Measurements from ENCODE around the gene FANK1.

Gene FANK1, protein sequence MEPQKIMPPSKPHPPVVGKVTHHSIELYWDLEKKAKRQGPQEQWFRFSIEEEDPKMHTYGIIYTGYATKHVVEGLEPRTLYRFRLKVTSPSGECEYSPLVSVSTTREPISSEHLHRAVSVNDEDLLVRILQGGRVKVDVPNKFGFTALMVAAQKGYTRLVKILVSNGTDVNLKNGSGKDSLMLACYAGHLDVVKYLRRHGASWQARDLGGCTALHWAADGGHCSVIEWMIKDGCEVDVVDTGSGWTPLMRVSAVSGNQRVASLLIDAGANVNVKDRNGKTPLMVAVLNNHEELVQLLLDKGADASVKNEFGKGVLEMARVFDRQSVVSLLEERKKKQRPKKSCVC

DNA sequence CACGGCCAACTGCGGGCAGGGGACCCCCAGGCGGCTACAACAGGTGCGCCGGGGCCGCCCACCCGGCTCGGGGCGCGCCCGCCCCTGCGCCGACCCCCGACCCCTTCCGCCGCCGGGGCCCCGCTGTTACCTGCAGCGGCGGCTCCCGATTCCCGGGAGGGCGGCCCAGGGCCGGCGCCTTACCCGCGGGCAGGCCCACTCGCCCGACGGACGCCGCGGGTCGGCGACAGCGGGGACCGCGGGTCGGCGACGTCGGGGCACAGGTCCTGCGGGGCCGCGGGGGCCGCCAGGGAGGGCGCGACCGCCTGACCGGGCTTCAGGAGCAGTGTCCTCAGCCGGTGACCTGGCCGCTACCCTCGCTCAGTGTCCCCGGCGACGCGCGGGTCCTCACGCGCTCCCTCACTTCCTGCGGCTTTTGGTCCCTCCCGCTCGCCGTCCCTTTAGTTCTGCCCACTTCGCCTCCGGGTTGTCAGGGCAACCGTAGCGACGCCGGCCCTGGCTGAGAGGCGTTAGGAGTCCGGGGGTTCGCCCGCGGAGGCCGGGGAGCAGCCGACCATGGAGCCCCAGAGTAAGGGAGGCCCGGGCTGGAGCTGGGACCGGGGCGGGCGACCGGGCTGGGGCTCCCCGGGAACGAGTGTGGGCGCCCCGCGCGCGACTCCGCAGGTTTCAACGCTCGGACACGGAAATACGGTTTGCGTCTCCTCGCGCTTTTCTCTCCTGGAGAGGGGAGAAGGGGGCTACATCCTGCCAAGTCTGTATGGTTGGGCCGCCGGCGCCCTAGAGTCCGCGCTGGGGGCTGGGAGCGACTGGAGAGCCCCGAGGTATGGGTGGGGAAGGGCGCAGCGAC, at the start of gene FANK1:
Gene FANK1 (plus strand): TSS at position 477 of the 847 bp plus-strand sequence. CDS start 79 bp downstream, at position 556.
- DNase-seq (ENCODE audit: low read depth) = peak; percentile 45
- H3K4me3 ChIP-seq (ENCODE audit: control insufficient read depth, low read depth, low read length) = peak within 1 kb of the TSS; percentile 69

DNA sequence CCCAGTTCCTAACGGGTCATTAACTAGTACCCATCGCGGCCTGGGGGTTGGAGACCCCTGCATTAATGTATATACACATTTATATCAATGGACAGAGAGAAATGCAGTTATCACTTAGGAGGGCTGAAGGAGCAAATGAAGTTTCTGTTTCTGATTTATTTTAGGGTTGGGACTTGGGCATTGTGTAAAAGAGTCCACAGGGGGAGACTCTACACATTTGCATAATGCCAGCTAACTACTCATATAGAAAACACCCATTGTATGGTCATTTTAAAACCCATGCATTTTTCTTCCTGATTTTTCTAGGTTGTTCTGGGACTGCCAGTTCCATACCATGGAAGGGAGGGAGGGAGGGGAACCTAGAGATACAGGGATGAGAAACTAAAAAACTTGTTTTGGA, 49.5 kb upstream of the FANK1 start:
- H3K4me3 ChIP-seq (ENCODE audit: control insufficient read depth, low read depth, low read length) = no peak overlapping the region
- TF ChIP-seq, protein P1, sequence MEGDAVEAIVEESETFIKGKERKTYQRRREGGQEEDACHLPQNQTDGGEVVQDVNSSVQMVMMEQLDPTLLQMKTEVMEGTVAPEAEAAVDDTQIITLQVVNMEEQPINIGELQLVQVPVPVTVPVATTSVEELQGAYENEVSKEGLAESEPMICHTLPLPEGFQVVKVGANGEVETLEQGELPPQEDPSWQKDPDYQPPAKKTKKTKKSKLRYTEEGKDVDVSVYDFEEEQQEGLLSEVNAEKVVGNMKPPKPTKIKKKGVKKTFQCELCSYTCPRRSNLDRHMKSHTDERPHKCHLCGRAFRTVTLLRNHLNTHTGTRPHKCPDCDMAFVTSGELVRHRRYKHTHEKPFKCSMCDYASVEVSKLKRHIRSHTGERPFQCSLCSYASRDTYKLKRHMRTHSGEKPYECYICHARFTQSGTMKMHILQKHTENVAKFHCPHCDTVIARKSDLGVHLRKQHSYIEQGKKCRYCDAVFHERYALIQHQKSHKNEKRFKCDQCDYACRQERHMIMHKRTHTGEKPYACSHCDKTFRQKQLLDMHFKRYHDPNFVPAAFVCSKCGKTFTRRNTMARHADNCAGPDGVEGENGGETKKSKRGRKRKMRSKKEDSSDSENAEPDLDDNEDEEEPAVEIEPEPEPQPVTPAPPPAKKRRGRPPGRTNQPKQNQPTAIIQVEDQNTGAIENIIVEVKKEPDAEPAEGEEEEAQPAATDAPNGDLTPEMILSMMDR (IDR thresholded peaks at IDR 0.05; ENCODE audit: control insufficient read depth, insufficient read depth, low read depth, low read length, missing control alignments) = no peak

DNA sequence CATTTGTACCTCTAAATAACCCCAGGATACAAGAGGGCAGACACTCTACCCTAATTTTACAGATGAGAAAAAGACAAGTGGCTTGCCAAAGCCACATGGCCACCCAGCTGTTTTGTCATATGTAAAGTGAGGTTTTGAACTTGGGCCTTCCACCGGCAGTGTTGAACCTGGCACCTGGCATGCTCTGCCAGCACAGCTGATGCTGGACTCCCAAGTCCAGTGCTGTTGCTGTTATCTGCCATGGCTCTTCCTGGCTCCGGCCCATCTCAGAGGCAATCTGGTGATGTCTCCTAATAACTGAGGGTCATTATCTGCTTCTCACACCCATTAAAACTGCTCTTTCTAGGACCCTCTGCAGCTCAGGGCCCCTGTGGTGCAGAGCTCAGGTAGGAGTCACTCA, 48.0 kb upstream of the FANK1 start:
- TF ChIP-seq, protein P1 (IDR thresholded peaks at IDR 0.05; ENCODE audit: control insufficient read depth, insufficient read depth, low read depth, low read length, missing control alignments) = no peak
- no peak overlapping the region for H3K4me3 ChIP-seq (ENCODE audit: control insufficient read depth, low read depth, low read length)
- DNase-seq (ENCODE audit: low read depth) = no peak

More for the DNA sequence above, 49.5 kb upstream of the FANK1 start:
- DNase-seq (ENCODE audit: low read depth) = no peak

DNA sequence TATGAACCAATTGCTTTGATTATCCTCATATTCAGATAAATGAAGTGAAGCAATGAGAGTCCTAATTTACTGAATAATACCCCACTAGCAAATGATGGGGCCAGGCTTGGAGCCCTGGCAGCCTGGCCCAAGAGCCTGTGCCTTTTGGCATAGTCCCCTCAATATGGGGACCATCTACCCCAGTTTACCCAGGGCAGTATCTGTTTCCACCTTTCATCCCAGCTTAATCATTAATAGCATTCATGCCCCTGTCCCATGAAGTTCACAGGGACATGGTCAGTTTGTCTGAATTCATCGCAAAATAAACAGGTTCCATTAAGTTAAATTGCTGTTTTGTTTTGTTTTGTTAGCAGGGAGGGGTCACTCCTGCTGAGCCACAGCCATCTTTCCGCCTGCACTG, 47.5 kb upstream of the FANK1 start:
- no peak for DNase-seq (ENCODE audit: low read depth)
- TF ChIP-seq, protein P1 (IDR thresholded peaks at IDR 0.05; ENCODE audit: control insufficient read depth, insufficient read depth, low read depth, low read length, missing control alignments) = no peak
- H3K4me3 ChIP-seq (ENCODE audit: control insufficient read depth, low read depth, low read length) = no peak overlapping the region

DNA sequence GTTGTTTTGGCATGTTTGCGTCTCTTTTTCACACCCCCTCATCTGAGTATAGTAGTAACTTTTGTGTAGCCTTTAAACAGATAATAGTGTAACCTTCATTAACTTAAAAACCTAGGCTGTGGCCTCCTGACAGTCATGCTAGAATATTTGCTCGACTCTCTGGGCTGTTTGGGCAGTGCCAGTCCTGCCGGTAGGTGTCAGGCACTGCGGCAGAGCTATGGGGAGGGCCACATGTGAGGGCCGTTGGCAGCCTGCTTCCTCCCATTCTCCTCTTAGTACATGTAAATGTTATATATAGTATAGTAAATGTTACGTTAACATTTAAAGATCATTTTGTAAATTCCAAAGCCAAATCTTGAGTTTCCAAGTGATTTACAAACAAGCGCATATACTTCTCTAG, 46.9 kb upstream of the FANK1 start:
- H3K4me3 ChIP-seq (ENCODE audit: control insufficient read depth, low read depth, low read length) = no peak overlapping the region
- TF ChIP-seq, protein P1 (IDR thresholded peaks at IDR 0.05; ENCODE audit: control insufficient read depth, insufficient read depth, low read depth, low read length, missing control alignments) = no peak
- DNase-seq (ENCODE audit: low read depth) = no peak

DNA sequence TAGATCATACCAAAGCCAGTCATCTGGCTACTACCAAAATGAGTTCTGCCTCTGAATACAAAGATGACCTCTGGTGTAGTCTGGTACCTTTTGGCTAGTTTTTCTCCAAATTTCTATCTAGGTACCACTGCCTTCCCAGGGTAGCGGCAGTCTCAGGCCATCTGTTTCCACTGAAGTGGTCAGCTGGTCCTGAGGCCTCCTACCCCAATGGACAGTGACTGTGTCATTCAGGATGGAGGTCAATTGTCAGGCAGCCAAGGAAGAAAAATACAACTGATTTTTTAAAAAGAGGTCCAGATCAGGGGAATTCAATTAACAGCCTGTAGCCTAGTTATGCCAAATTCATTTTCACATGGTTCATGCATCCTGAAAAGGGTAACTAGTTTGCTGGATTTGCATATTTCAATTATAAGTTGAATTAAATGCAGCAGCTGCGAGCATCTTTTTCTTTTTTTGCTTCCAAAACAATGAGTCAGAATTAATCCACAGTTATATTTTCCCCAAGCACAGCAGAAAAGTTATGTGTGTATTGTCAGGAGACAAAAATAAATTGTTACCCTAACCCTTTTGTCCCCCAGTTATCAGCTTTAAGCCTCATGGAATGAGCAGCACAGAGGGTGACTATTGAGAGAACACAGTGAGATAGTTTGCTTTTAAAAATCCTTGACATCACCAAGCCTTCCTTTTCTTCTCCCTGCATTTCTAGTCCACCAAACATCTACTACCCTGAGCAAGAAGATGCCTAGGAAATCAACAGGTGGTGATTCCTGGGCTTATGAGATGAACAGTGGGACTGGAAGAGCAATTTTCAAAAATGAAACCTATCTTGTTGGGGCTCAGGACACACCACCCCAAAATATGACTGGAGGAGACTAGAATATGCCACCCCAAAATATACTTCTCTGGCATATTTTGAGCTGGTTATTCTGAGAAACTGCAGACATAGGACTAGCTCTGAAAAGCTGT, 45.3 kb upstream of the FANK1 start:
- TF ChIP-seq, protein P1 (IDR thresholded peaks at IDR 0.05; ENCODE audit: control insufficient read depth, insufficient read depth, low read depth, low read length, missing control alignments) = no peak
- DNase-seq (ENCODE audit: low read depth) = no peak
- no peak overlapping the region for H3K4me3 ChIP-seq (ENCODE audit: control insufficient read depth, low read depth, low read length)
